ENCODE measurements around the gene MEGF9. TPM values are rescaled to one million over a fixed set of nuclear protein-coding genes. Genes with fewer than 3 reads are reported as not detected.
"Not testable (repeated sequence)": the region's sequence is repeated elsewhere in the genome, so short reads cannot be mapped to it uniquely, and the experiment has no call there.

The MEGF9 gene
- polyA plus RNA-seq, 1 donor (not counting 4 experiments of a cell fraction or from before 2014, with no cell fraction given) = 11.2 TPM

DNA sequence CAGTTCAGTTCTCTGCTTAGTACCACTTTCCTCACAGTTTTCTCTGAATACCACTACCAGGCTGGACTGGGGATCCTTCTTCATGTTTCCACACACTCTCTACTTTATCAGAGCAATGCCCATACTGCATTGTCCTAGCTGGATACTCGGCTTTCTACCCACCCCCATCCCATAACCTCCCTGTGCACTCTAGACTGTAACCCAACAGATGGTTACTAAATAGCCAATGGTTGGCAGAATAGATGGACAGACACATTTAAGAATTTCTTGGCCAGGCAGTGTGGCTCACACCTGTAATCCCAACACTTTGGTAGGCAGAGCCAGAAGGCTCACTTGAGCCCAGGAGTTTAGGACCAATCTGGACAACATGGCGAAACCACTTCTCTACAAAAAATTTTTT lies 157.1 kb downstream of the MEGF9 start:
- DNase-seq (ENCODE audit: low read depth, low spot score) (no peak), FAIRE-seq (no peak)
- no peak overlapping the region for H3K4me3 ChIP-seq (ENCODE audit: control insufficient read depth in 2 of 3, extremely low read depth in 1 of 3, insufficient read depth in 2 of 3, low read depth in 1 of 3, low read length in 3 of 3)
- H3K27ac ChIP-seq (ENCODE audit: control insufficient read depth, insufficient read depth, low read length) = no peak overlapping the region
- peaks cover 16% of the 10 kb centered on the region for H3K79me2 ChIP-seq (ENCODE audit: control insufficient read depth, insufficient read depth, low read length)
- no peaks in the 10 kb centered on the region for H4K20me1 ChIP-seq (ENCODE audit: control insufficient read depth, extremely low read depth, insufficient read depth, low read length)
- peaks cover under 1 to 16% of the 10 kb centered on the region in 2 experiments for H3K36me3 ChIP-seq (ENCODE audit: control insufficient read depth in 2 of 2, extremely low read depth in 1 of 2, insufficient read depth in 2 of 2, low read length in 2 of 2)
- no peak overlapping the region for H3K4me2 ChIP-seq (ENCODE audit: control insufficient read depth, extremely low read depth, insufficient read depth, low read depth, low read length)
- H2AFZ ChIP-seq (ENCODE audit: control insufficient read depth, low read length) = no peak overlapping the region
- no peak overlapping the region for H3K9ac ChIP-seq (ENCODE audit: control insufficient read depth, extremely low read depth, insufficient read depth, low read length)
- dilution Hi-C loops (cut with MboI; ENCODE audit: extremely low pct_ligation_motif_present, low sequenced_read_pairs) = no loop called here
- H3K27me3 ChIP-seq (ENCODE audit: control insufficient read depth, extremely low read depth, insufficient read depth, low read length) = no peaks in the 10 kb centered on the region
- TF ChIP-seq, protein P1, sequence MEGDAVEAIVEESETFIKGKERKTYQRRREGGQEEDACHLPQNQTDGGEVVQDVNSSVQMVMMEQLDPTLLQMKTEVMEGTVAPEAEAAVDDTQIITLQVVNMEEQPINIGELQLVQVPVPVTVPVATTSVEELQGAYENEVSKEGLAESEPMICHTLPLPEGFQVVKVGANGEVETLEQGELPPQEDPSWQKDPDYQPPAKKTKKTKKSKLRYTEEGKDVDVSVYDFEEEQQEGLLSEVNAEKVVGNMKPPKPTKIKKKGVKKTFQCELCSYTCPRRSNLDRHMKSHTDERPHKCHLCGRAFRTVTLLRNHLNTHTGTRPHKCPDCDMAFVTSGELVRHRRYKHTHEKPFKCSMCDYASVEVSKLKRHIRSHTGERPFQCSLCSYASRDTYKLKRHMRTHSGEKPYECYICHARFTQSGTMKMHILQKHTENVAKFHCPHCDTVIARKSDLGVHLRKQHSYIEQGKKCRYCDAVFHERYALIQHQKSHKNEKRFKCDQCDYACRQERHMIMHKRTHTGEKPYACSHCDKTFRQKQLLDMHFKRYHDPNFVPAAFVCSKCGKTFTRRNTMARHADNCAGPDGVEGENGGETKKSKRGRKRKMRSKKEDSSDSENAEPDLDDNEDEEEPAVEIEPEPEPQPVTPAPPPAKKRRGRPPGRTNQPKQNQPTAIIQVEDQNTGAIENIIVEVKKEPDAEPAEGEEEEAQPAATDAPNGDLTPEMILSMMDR (optimal IDR thresholded peaks at IDR 0.05 in 1 of 3, IDR thresholded peaks at IDR 0.05 in 1 of 3, conservative IDR thresholded peaks at IDR 0.05 in 1 of 3; ENCODE audit: extremely low read depth in 1 of 3, insufficient read depth in 2 of 3, low read length in 3 of 3) = no peak
- TF ChIP-seq EZH2 (IDR thresholded peaks at IDR 0.05; ENCODE audit: low read length) = no peak
- H3K9me3 ChIP-seq (ENCODE audit: control insufficient read depth, low read depth, low read length) = no peaks in the 10 kb centered on the region
- no peaks in the 10 kb centered on the region for H3K4me1 ChIP-seq (ENCODE audit: control insufficient read depth, extremely low read depth, insufficient read depth, low read length)
- no peaks in the 10 kb centered on the region for H3K9me1 ChIP-seq (ENCODE audit: control insufficient read depth, extremely low read depth, insufficient read depth, low read length)

- H3K27me3 ChIP-seq (ENCODE audit: control insufficient read depth, extremely low read depth, insufficient read depth, low read length) = no peaks in the 10 kb centered on the region
- no peaks in the 10 kb centered on the region for H3K9me1 ChIP-seq (ENCODE audit: control insufficient read depth, extremely low read depth, insufficient read depth, low read length)
- no peak overlapping the region for H2AFZ ChIP-seq (ENCODE audit: control insufficient read depth, low read length)
- no peak overlapping the region for H3K4me2 ChIP-seq (ENCODE audit: control insufficient read depth, extremely low read depth, insufficient read depth, low read depth, low read length)
- H3K36me3 ChIP-seq (ENCODE audit: control insufficient read depth in 2 of 2, extremely low read depth in 1 of 2, insufficient read depth in 2 of 2, low read length in 2 of 2) = peaks cover 0 to 16% of the 10 kb centered on the region in 2 experiments
- no peak for TF ChIP-seq EZH2 (IDR thresholded peaks at IDR 0.05; ENCODE audit: low read length)
- FAIRE-seq (no peak), DNase-seq (ENCODE audit: low read depth, low spot score) (no peak)
- peaks cover 16% of the 10 kb centered on the region for H3K79me2 ChIP-seq (ENCODE audit: control insufficient read depth, insufficient read depth, low read length)
- dilution Hi-C loops (cut with MboI; ENCODE audit: extremely low pct_ligation_motif_present, low sequenced_read_pairs) = no loop called here
- no peaks in the 10 kb centered on the region for H4K20me1 ChIP-seq (ENCODE audit: control insufficient read depth, extremely low read depth, insufficient read depth, low read length)
- no peaks in the 10 kb centered on the region for H3K9me3 ChIP-seq (ENCODE audit: control insufficient read depth, low read depth, low read length)
- H3K27ac ChIP-seq (ENCODE audit: control insufficient read depth, insufficient read depth, low read length) = no peak overlapping the region
- H3K9ac ChIP-seq (ENCODE audit: control insufficient read depth, extremely low read depth, insufficient read depth, low read length) = no peak overlapping the region
- no peaks in the 10 kb centered on the region for H3K4me1 ChIP-seq (ENCODE audit: control insufficient read depth, extremely low read depth, insufficient read depth, low read length)
- H3K4me3 ChIP-seq (ENCODE audit: control insufficient read depth in 2 of 3, extremely low read depth in 1 of 3, insufficient read depth in 2 of 3, low read depth in 1 of 3, low read length in 3 of 3) = no peak overlapping the region
Observed at GRCh38 chr9:120556775-120557174, 157.5 kb downstream of the MEGF9 start.

GRCh38 chr9:120555839-120556238 lies 158.4 kb downstream of the MEGF9 start:
- Histone ChIP-seq H3K9ac (ENCODE audit: control insufficient read depth, extremely low read depth, insufficient read depth, low read length) (no peak overlapping the region), H3K4me1 (ENCODE audit: control insufficient read depth, extremely low read depth, insufficient read depth, low read length) (no peaks in the 10 kb centered on the region), H3K79me2 (ENCODE audit: control insufficient read depth, insufficient read depth, low read length) (peaks cover 16% of the 10 kb centered on the region), H3K36me3 (ENCODE audit: control insufficient read depth in 2 of 2, extremely low read depth in 1 of 2, insufficient read depth in 2 of 2, low read length in 2 of 2) (peaks cover 0 to 16% of the 10 kb centered on the region in 2 experiments), H3K9me1 (ENCODE audit: control insufficient read depth, extremely low read depth, insufficient read depth, low read length) (no peaks in the 10 kb centered on the region), H3K27ac (ENCODE audit: control insufficient read depth, insufficient read depth, low read length) (no peak overlapping the region), H3K27me3 (ENCODE audit: control insufficient read depth, extremely low read depth, insufficient read depth, low read length) (no peaks in the 10 kb centered on the region), H2AFZ (ENCODE audit: control insufficient read depth, low read length) (no peak overlapping the region), H3K4me3 (ENCODE audit: control insufficient read depth in 2 of 3, extremely low read depth in 1 of 3, insufficient read depth in 2 of 3, low read depth in 1 of 3, low read length in 3 of 3) (no peak overlapping the region), H4K20me1 (ENCODE audit: control insufficient read depth, extremely low read depth, insufficient read depth, low read length) (no peaks in the 10 kb centered on the region), H3K4me2 (ENCODE audit: control insufficient read depth, extremely low read depth, insufficient read depth, low read depth, low read length) (no peak overlapping the region), H3K9me3 (ENCODE audit: control insufficient read depth, low read depth, low read length) (no peaks in the 10 kb centered on the region)
- no peak for FAIRE-seq
- TF ChIP-seq, protein P1 (optimal IDR thresholded peaks at IDR 0.05 in 1 of 3, IDR thresholded peaks at IDR 0.05 in 1 of 3, conservative IDR thresholded peaks at IDR 0.05 in 1 of 3; ENCODE audit: extremely low read depth in 1 of 3, insufficient read depth in 2 of 3, low read length in 3 of 3) = no peak
- no peak for TF ChIP-seq EZH2 (IDR thresholded peaks at IDR 0.05; ENCODE audit: low read length)
- dilution Hi-C loops (cut with MboI; ENCODE audit: extremely low pct_ligation_motif_present, low sequenced_read_pairs) = no loop called here
- DNase-seq (ENCODE audit: low read depth, low spot score) = no peak

GRCh38 chr9:120552210-120552704 lies 162.0 kb downstream of the MEGF9 start:
- H3K4me2 ChIP-seq (ENCODE audit: control insufficient read depth, extremely low read depth, insufficient read depth, low read depth, low read length); H3K27me3 ChIP-seq (ENCODE audit: control insufficient read depth, extremely low read depth, insufficient read depth, low read length); H3K9ac ChIP-seq (ENCODE audit: control insufficient read depth, extremely low read depth, insufficient read depth, low read length); H3K9me1 ChIP-seq (ENCODE audit: control insufficient read depth, extremely low read depth, insufficient read depth, low read length); H3K4me3 ChIP-seq (ENCODE audit: control insufficient read depth in 2 of 3, extremely low read depth in 1 of 3, insufficient read depth in 2 of 3, low read depth in 1 of 3, low read length in 3 of 3); H3K27ac ChIP-seq (ENCODE audit: control insufficient read depth, insufficient read depth, low read length); H3K4me1 ChIP-seq (ENCODE audit: control insufficient read depth, extremely low read depth, insufficient read depth, low read length); H4K20me1 ChIP-seq (ENCODE audit: control insufficient read depth, extremely low read depth, insufficient read depth, low read length); H3K9me3 ChIP-seq (ENCODE audit: control insufficient read depth, low read depth, low read length); H2AFZ ChIP-seq (ENCODE audit: control insufficient read depth, low read length); DNase-seq (ENCODE audit: low read depth, low spot score); H3K79me2 ChIP-seq (ENCODE audit: control insufficient read depth, insufficient read depth, low read length); FAIRE-seq; dilution Hi-C loops (cut with MboI; ENCODE audit: extremely low pct_ligation_motif_present, low sequenced_read_pairs): not testable (repeated sequence)
- H3K36me3 ChIP-seq (ENCODE audit: control insufficient read depth in 2 of 2, extremely low read depth in 1 of 2, insufficient read depth in 2 of 2, low read length in 2 of 2) = peaks cover 7 to 10% of the 10 kb centered on the region in 2 experiments

All from keratinocyte (primary cell).